Suprapubic skin (tissue), 4 donors: ENCODE measurements around the gene SRRM3.

ENCODE experiments used
- POLR2A ChIP-seq, 2 donors: fragments of 450-650 bp; IDR thresholded peaks; one replicate each; pipeline ENCODE4 v1.6.1; 2017; ENCODE audit warnings: antibody characterized with exemption in 2 of 2, mild to moderate bottlenecking in 2 of 2, moderate library complexity in 2 of 2
- POLR2AphosphoS5 ChIP-seq, 3 donors: sonication (generic); formaldehyde crosslinking; IDR thresholded peaks; one replicate each; pipeline ENCODE4 v1.6.1; 2017; ENCODE audit warnings: antibody characterized with exemption in 3 of 3

GRCh38 chr7:76187272-76187671 is 14.4 kb upstream of the SRRM3 start:
- no peak for TF ChIP-seq POLR2AphosphoS5 (IDR thresholded peaks at IDR 0.05)
- no peak for TF ChIP-seq POLR2A (IDR thresholded peaks at IDR 0.05)
